Endodermal cell (in vitro differentiated cells): ENCODE results near the gene SUPT3H. TPM values are rescaled to one million over a fixed set of nuclear protein-coding genes. Genes with fewer than 3 reads are reported as not detected.
A peak's percentile ranks its signal among the peaks of the same experiment; 100 is the strongest.
"Not testable (repeated sequence)": the region's sequence is repeated elsewhere in the genome, so short reads cannot be mapped to it uniquely, and the experiment has no call there.

Source experiments
- DNase-seq: peaks from one replicate; pipeline ENCODE4 v3.0.0-alpha.2; 2017
- H3K27ac ChIP-seq: 2 replicates; pipeline ENCODE4 v1.5.1; 2013; ENCODE audit warnings: mild to moderate bottlenecking, low read depth, low read length, moderate library complexity
- H3K27me3 ChIP-seq: 2 replicates; pipeline ENCODE4 v1.6.1; 2013; ENCODE audit warnings: mild to moderate bottlenecking, low read length, moderate library complexity; ENCODE audit not compliant: insufficient read depth, control insufficient read depth, poor library complexity, severe bottlenecking
- H3K36me3 ChIP-seq: 2 replicates; pipeline ENCODE4 v1.7.0; 2013; ENCODE audit warnings: mild to moderate bottlenecking, low read length, moderate library complexity; ENCODE audit not compliant: control insufficient read depth, insufficient read depth
- H3K4me1 ChIP-seq: one replicate; pipeline ENCODE4 v1.7.0; 2013; ENCODE audit warnings: low read length; ENCODE audit not compliant: control insufficient read depth, insufficient read depth
- H3K4me3 ChIP-seq: 2 replicates; pipeline ENCODE4 v1.5.1; 2013; ENCODE audit warnings: mild to moderate bottlenecking, low read length, moderate library complexity
- H3K9ac ChIP-seq: 2 replicates; pipeline ENCODE4 v1.6.1; 2013; ENCODE audit warnings: mild to moderate bottlenecking, low read length, moderate library complexity; ENCODE audit not compliant: poor library complexity, severe bottlenecking; ENCODE audit errors: extremely low read depth
- H3K9me3 ChIP-seq: 2 replicates; pipeline ENCODE4 v1.6.1; 2013; ENCODE audit warnings: mild to moderate bottlenecking, low read length, moderate library complexity; ENCODE audit not compliant: control insufficient read depth
- H3K27ac Mint-ChIP-seq: 2 replicates; pipeline ENCODE4 v1.8.0; 2020; ENCODE audit warnings: mixed read lengths
- H3K27me3 Mint-ChIP-seq: 2 replicates; pipeline ENCODE4 v1.8.0; 2021; ENCODE audit warnings: mild to moderate bottlenecking, mixed read lengths; ENCODE audit not compliant: insufficient read depth
- H3K36me3 Mint-ChIP-seq: 2 replicates; pipeline ENCODE4 v1.8.0; 2020; ENCODE audit warnings: low read depth, mixed read lengths
- H3K4me1 Mint-ChIP-seq: 2 replicates; pipeline ENCODE4 v1.8.0; 2020; ENCODE audit warnings: mixed read lengths
- H3K4me3 Mint-ChIP-seq: 2 replicates; pipeline ENCODE4 v1.8.0; 2020; ENCODE audit warnings: mild to moderate bottlenecking, moderate library complexity, mixed read lengths
- H3K9me3 Mint-ChIP-seq: 2 replicates; pipeline ENCODE4 v1.8.0; 2020; ENCODE audit warnings: mild to moderate bottlenecking, mixed read lengths
- CTCF ChIP-seq: fragments of 200-600 bp; sonication (generic); conservative IDR thresholded peaks from 2 replicates; pipeline ENCODE4 v1.5.0; 2021; ENCODE audit warnings: antibody characterized with exemption, mild to moderate bottlenecking
- WGBS, 2 experiments: methylation state at CpG; one replicate each; pipeline versions ENCODE4 v1.1.5 to v1.1.7; 2013; ENCODE audit warnings: missing lambda C conversion rate in 2 of 2, mixed read lengths in 1 of 2; ENCODE audit not compliant: insufficient coverage in 1 of 2, insufficient read length in 1 of 2; 5-methylcytosine and 5-hydroxymethylcytosine counted together
- total RNA-seq, 2 donors: library from RNA; stranded (reverse); fragmentation: NEBNext Ultra II Directional in 1 of 2; extraction: Animal tissue kit (Norgen Biotek cat#: 25700) in 1 of 2; gene quantifications; 2 replicates in 1 of 2; 3 replicates in 1 of 2; pipeline ENCODE4 v1.2.1, GENCODE V29; 2021

Gene SUPT3H
- total RNA-seq, 2 donors from 2014 or later = 32.4 to 34.7 TPM

GRCh38 chr6:44867571-44868334 lies 510.0 kb downstream of the SUPT3H start:
- 93 to 100% methylated on average over 3 to 7 of the region's 7 CpGs for WGBS, 2 experiments
- H3K4me1 Mint-ChIP-seq = peaks cover 19% of the 10 kb centered on the region

GRCh38 chr6:44865184-44865583 lies 512.5 kb downstream of the SUPT3H start:
- Mint-ChIP-seq H3K4me1 (peaks cover 19% of the 10 kb centered on the region), H3K36me3 (peaks cover 20% of the 10 kb centered on the region), H3K9me3 (peaks cover 19% of the 10 kb centered on the region)
- H3K27me3 ChIP-seq, H3K27me3 Mint-ChIP-seq, H3K4me3 Mint-ChIP-seq, H3K27ac Mint-ChIP-seq, H3K9ac ChIP-seq, DNase-seq, H3K27ac ChIP-seq, H3K36me3 ChIP-seq: not testable (repeated sequence)
- 80 to 90% methylated on average over 2 of the region's 2 CpGs for WGBS, 2 experiments
- peaks cover 18% of the 10 kb centered on the region for H3K9me3 ChIP-seq
- peak overlapping the region; percentile 43 for H3K4me3 ChIP-seq
- peaks cover 10% of the 10 kb centered on the region for H3K4me1 ChIP-seq

More at GRCh38 chr6:44867571-44868334, 510.0 kb downstream of the SUPT3H start:
- Histone ChIP-seq H3K9me3 (peaks cover 18% of the 10 kb centered on the region), H3K4me1 (peaks cover 10% of the 10 kb centered on the region), H3K4me3 (no peak overlapping the region), H3K36me3 (no peaks in the 10 kb centered on the region), H3K9ac (no peak overlapping the region), H3K27me3 (no peaks in the 10 kb centered on the region), H3K27ac (no peak overlapping the region)
- Mint-ChIP-seq H3K4me3 (no peak overlapping the region), H3K27ac (no peak overlapping the region), H3K27me3 (no peaks in the 10 kb centered on the region), H3K9me3 (peaks cover 19% of the 10 kb centered on the region), H3K36me3 (peaks cover 20% of the 10 kb centered on the region)
- TF ChIP-seq CTCF = no peak
- DNase-seq = no peak

- DNase-seq = no peak
- Mint-ChIP-seq H3K4me1 (peaks cover 3% of the 10 kb centered on the region), H3K9me3 (peaks cover 11% of the 10 kb centered on the region), H3K27ac (no peak overlapping the region), H3K36me3 (peaks cover 12% of the 10 kb centered on the region), H3K27me3 (no peaks in the 10 kb centered on the region), H3K4me3 (no peak overlapping the region)
- peaks cover 2% of the 10 kb centered on the region for H3K4me1 ChIP-seq
- no peak overlapping the region for H3K9ac ChIP-seq
- TF ChIP-seq CTCF = no peak
- 95 to 100% methylated on average over 2 of the region's 2 CpGs for WGBS, 2 experiments
- H3K27me3 ChIP-seq = no peaks in the 10 kb centered on the region
- no peaks in the 10 kb centered on the region for H3K36me3 ChIP-seq
- no peak overlapping the region for H3K4me3 ChIP-seq
- no peak overlapping the region for H3K27ac ChIP-seq
- H3K9me3 ChIP-seq = peaks cover 5% of the 10 kb centered on the region
Measured at GRCh38 chr6:44859901-44860410, 517.8 kb downstream of the SUPT3H start.
